SJSA1 (cell line): ENCODE data around the gene GPAM. TPM values are rescaled to one million over a fixed set of nuclear protein-coding genes. Genes with fewer than 3 reads are reported as not detected.

Source experiments
- DNase-seq, 2 experiments: peaks; one replicate each; pipeline ENCODE4 v3.0.0-alpha.2; 2015 to 2020; ENCODE audit warnings: low spot score in 2 of 2, low read depth in 1 of 2
- H3K27ac ChIP-seq: fragments of 250-450 bp; sonication (Bioruptor Pico); 2 replicates; pipeline ENCODE4 v1.5.1; 2020; ENCODE audit warnings: mild to moderate bottlenecking, moderate library complexity
- H3K27me3 ChIP-seq: fragments of 250-450 bp; sonication (Bioruptor Pico); replicated peaks from 2 replicates; pipeline ENCODE4 v1.5.1; 2020; ENCODE audit warnings: mild to moderate bottlenecking, moderate library complexity
- H3K36me3 ChIP-seq: fragments of 250-450 bp; sonication (Bioruptor Pico); 2 replicates; pipeline ENCODE4 v1.5.1; 2020; ENCODE audit warnings: mild to moderate bottlenecking
- H3K4me1 ChIP-seq: fragments of 250-450 bp; sonication (Bioruptor Pico); replicated peaks from 2 replicates; pipeline ENCODE4 v1.6.1; 2021; ENCODE audit warnings: mild to moderate bottlenecking
- H3K4me3 ChIP-seq: fragments of 250-450 bp; sonication (Bioruptor Pico); 2 replicates; pipeline ENCODE4 v1.5.1; 2020; ENCODE audit warnings: mild to moderate bottlenecking
- H3K9me3 ChIP-seq: fragments of 250-450 bp; sonication (Bioruptor Pico); replicated peaks from 2 replicates; pipeline ENCODE4 v1.5.1; 2020; ENCODE audit warnings: mild to moderate bottlenecking
- total RNA-seq: library from RNA; depleted of rRNA; stranded (reverse); fragments of >200 nt; shearing (Covaris generic); gene quantifications from 2 replicates; pipeline ENCODE4 v1.2.3, GENCODE V29; 2014

GPAM gene
- total RNA-seq, 1 experiment from 2014 or later = 17.1 TPM

DNA sequence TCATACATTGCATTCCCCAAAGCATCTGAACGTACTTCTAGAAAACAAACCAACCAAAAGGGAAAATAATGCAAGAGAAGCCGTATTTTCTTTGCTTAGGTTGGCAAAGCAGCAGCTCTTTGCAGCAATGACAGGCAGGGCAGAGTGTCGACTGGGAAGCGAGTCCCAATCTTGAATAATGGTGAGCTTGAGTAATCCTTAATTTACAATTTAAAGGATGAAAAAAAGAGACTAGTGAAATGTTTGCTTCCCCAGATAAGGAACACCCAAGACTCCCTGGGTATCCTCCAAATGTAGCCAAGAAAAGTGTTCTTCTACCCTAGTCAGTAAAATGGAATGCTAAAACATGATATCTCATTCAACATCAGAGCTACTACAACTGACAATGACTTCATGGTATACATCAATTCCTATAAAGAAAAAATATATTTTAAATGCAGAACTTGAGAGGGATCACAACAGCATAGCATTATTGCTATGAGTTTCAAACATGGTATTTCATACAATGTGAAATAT lies 32.0 kb downstream of the GPAM start:
- no peak for DNase-seq
- Histone ChIP-seq H3K27me3 (no peaks in the 10 kb centered on the region), H3K9me3 (no peaks in the 10 kb centered on the region), H3K27ac (no peak overlapping the region), H3K4me3 (no peak overlapping the region), H3K36me3 (peaks cover 41% of the 10 kb centered on the region), H3K4me1 (no peaks in the 10 kb centered on the region)

- no peak overlapping the region for H3K4me3 ChIP-seq
- DNase-seq = no peak
- no peak overlapping the region for H3K27ac ChIP-seq
- no peaks in the 10 kb centered on the region for H3K4me1 ChIP-seq
- H3K36me3 ChIP-seq = peaks cover 20% of the 10 kb centered on the region
- no peaks in the 10 kb centered on the region for H3K9me3 ChIP-seq
- no peaks in the 10 kb centered on the region for H3K27me3 ChIP-seq
Observed at GRCh38 chr10:112148331-112148730, 35.2 kb downstream of the GPAM start.

GRCh38 chr10:112146799-112147198 lies 36.8 kb downstream of the GPAM start:
- no peak overlapping the region for H3K4me3 ChIP-seq
- no peak overlapping the region for H3K27ac ChIP-seq
- DNase-seq = no peak
- no peaks in the 10 kb centered on the region for H3K4me1 ChIP-seq
- H3K9me3 ChIP-seq = no peaks in the 10 kb centered on the region
- 0 out of 2 replicates have a peak, but pooled peaks cover 7% of the 10 kb centered on the region for H3K36me3 ChIP-seq
- no peaks in the 10 kb centered on the region for H3K27me3 ChIP-seq

- DNase-seq = no peak
- Histone ChIP-seq H3K4me3 (no peak overlapping the region), H3K36me3 (peaks cover 3% of the 10 kb centered on the region; the same call in 1 of the 2 replicates), H3K27ac (no peak overlapping the region), H3K4me1 (no peaks in the 10 kb centered on the region), H3K9me3 (no peaks in the 10 kb centered on the region), H3K27me3 (no peaks in the 10 kb centered on the region)
Observed at GRCh38 chr10:112145263-112145662, 38.3 kb downstream of the GPAM start.

DNA sequence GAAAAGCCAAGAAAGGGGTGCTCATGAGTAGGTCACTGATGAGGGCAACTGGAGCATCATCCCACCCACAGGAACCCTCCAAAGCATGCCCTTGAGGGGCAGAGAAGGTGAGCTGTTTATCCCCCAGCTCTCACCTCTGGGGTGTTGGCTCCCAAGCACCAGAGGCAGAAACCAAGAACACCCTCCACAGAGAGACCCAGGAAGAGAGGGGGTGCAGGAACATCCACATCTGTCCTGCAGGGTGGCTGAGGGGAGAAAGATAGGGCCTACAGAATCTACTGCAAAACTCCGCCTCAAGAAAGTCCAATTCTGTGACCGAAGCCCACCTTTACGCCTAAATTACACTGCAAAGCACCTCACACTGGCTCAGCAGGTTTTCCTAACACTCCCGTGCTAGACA lies 40.1 kb downstream of the GPAM start:
- Histone ChIP-seq H3K4me1 (no peaks in the 10 kb centered on the region), H3K27me3 (no peaks in the 10 kb centered on the region), H3K36me3 (no peaks in the 10 kb centered on the region; the same call in 1 of the 2 replicates), H3K27ac (no peak overlapping the region), H3K4me3 (no peak overlapping the region), H3K9me3 (no peaks in the 10 kb centered on the region)
- DNase-seq = no peak

DNA sequence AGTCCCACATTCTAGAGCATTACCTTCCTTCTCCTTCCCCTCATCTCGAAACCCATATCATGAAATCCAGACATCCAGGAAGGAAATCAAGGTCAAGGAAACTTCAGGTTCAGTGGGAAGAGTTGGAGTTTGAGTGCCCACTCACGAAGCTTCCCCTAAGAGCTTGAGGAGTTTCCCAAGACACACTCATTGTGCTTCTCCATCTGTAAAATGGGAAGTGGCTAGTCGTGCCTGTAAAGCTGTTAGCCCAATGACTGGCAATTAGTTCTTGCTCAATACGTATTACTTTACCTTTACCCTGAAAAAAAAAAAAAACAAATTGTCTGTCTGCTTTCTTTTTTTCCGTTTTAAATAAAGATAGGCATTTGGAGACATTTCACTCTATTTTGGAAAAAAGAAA lies 42.3 kb downstream of the GPAM start:
- no peak for DNase-seq
- Histone ChIP-seq H3K27me3 (no peaks in the 10 kb centered on the region), H3K36me3 (no peaks in the 10 kb centered on the region; the same call in 1 of the 2 replicates), H3K9me3 (no peaks in the 10 kb centered on the region), H3K27ac (no peak overlapping the region), H3K4me1 (no peaks in the 10 kb centered on the region), H3K4me3 (no peak overlapping the region)

DNA sequence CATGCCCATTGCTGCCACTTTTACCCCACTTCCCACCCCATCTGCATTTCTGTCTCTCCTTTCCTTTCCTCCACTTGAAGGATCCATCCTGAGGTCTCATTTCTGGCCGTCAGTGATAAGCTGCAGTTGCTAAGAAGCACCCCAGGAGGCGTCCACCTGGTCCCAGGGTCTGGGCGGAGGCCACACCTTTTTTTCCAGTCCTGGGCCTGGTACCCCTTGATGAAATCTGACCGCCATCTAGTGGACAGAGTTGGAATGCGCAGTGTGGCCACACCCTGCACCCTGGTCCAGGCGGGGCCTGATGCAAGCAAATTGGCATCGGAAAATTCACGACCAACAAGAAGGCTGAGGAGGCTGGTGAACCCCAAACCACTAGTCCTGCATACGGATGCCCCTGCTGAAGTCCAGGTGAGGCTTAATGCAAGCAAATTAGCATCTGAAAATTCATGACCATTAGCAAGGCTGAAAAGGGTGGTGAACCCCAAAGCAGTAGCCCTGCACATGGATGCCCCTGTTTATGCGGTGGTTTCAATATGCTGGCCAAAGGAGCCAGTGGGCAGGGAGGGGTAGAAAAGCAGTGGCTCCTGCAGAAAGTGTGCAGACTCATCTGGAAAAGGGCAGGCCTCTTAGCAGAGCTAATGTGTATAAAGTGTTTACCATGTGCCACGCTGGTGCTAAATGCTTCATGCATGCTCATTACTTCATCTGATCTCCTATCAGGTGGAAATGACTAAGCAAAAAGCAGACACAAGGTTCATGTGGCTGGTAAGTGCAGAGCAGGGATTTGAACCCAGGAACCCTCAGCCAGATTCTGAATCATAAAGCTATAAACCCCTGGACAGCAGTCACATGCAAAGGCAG lies 43.2 kb downstream of the GPAM start:
- no peaks in the 10 kb centered on the region for H3K9me3 ChIP-seq
- H3K36me3 ChIP-seq = no peaks in the 10 kb centered on the region; the same call in 1 of the 2 replicates
- DNase-seq = peak; percentile 36 to 84
- no peaks in the 10 kb centered on the region for H3K4me1 ChIP-seq
- no peak overlapping the region for H3K27ac ChIP-seq
- H3K4me3 ChIP-seq = no peak overlapping the region
- H3K27me3 ChIP-seq = no peaks in the 10 kb centered on the region

DNA sequence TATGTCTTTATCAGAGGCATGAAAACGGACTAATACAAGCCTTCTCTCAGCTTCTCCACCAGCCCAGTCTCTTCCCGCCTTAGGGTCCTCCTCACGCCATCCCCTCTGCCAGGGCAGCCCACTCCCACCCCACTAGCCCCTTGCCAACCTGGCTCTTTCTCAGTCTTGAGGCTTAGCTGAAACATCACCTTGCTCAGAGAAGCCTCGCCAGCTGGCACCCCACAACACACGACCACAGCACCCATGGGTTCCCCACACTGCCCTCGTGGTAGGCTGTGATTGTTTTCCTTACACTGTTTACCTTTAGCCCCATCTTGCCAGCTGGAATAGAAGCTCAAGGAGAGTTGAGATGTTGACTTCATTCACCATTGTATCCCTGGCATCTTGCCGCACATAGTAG lies 44.4 kb downstream of the GPAM start:
- Histone ChIP-seq H3K4me1 (no peaks in the 10 kb centered on the region), H3K36me3 (no peaks in the 10 kb centered on the region; the same call in 1 of the 2 replicates), H3K27me3 (no peaks in the 10 kb centered on the region), H3K27ac (no peak overlapping the region), H3K4me3 (no peak overlapping the region), H3K9me3 (no peaks in the 10 kb centered on the region)
- DNase-seq = no peak

DNA sequence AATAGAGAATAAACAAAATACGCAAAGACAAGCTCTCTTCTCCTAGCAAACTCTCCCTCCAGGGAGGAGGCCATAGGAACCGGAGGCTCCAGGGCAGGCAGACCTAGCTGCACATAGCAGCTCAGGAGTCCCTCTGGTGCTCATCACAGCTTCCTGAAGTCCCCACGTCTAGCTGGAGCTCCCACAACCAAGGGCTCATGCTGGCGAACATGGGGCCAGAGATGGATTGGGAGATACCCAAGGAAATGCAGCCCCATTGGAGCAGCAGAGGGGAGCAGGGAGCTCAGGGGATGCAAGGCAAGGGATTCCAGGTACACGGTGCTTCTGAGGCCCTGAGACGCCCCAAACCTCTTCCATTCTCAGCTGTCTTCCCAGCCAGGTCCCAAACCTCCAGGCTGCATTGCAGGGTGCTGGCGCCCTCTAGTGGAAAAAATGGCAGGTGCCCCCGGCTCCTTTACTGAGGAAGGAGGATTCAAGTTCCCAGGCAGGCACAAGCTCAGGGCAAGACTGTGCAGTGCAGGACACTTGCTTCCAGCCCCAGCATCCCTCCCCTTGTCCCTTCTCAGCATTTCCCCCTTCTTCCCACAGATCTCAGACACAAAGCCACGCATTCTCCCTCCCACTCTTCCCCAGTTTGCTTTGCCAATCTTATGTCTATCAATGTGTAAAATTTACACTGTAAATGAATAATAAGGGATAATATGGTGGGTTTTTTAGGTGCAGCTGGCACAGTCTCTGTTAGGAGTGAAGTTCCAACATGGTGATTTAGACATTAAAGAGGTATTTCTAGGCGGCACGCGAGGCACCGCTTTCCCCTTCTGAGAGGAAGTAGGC lies 46.2 kb downstream of the GPAM start:
- peak; percentile 56 to 74 for DNase-seq

GRCh38 chr10:112136486-112137153 lies 46.9 kb downstream of the GPAM start:
- no peaks in the 10 kb centered on the region for H3K4me1 ChIP-seq
- no peaks in the 10 kb centered on the region; the same call in 1 of the 2 replicates for H3K36me3 ChIP-seq
- no peak for DNase-seq
- no peak overlapping the region for H3K4me3 ChIP-seq
- H3K27me3 ChIP-seq = no peaks in the 10 kb centered on the region
- H3K27ac ChIP-seq = no peak overlapping the region
- H3K9me3 ChIP-seq = no peaks in the 10 kb centered on the region

More for the DNA sequence above, 46.2 kb downstream of the GPAM start:
- no peaks in the 10 kb centered on the region for H3K4me1 ChIP-seq
- no peaks in the 10 kb centered on the region for H3K27me3 ChIP-seq
- H3K27ac ChIP-seq = no peak overlapping the region
- no peaks in the 10 kb centered on the region for H3K9me3 ChIP-seq
- H3K36me3 ChIP-seq = no peaks in the 10 kb centered on the region; the same call in 1 of the 2 replicates
- no peak overlapping the region for H3K4me3 ChIP-seq

GRCh38 chr10:112135604-112136003 lies 48.0 kb downstream of the GPAM start:
- no peaks in the 10 kb centered on the region for H3K9me3 ChIP-seq
- H3K36me3 ChIP-seq = no peaks in the 10 kb centered on the region; the same call in 1 of the 2 replicates
- H3K27ac ChIP-seq = no peak overlapping the region
- DNase-seq = no peak
- no peaks in the 10 kb centered on the region for H3K27me3 ChIP-seq
- no peaks in the 10 kb centered on the region for H3K4me1 ChIP-seq
- no peak overlapping the region for H3K4me3 ChIP-seq

DNA sequence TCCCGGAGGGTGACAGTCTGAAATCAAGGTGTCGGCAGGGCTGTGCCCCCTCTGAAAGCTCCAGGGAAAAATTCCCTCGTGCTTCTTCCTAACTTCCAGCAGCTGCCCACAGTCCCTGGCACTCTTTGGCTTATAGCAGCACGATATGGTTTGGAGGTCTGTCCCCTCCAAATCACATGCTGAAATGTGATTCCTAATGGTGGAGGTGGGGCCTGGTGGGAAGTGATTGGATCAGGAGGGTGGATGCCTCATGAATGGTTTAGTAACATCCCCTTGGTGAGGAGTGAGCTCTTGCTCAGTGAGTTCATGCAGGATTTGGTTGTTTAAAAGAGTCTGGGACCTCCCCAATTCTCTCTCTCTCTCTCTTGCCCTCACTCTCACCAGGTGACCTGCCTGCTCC lies 51.1 kb downstream of the GPAM start:
- no peak for DNase-seq
- no peaks in the 10 kb centered on the region for H3K4me1 ChIP-seq
- no peaks in the 10 kb centered on the region for H3K27me3 ChIP-seq
- H3K36me3 ChIP-seq = no peaks in the 10 kb centered on the region
- H3K27ac ChIP-seq = no peak overlapping the region
- no peaks in the 10 kb centered on the region for H3K9me3 ChIP-seq
- H3K4me3 ChIP-seq = no peak overlapping the region

DNA sequence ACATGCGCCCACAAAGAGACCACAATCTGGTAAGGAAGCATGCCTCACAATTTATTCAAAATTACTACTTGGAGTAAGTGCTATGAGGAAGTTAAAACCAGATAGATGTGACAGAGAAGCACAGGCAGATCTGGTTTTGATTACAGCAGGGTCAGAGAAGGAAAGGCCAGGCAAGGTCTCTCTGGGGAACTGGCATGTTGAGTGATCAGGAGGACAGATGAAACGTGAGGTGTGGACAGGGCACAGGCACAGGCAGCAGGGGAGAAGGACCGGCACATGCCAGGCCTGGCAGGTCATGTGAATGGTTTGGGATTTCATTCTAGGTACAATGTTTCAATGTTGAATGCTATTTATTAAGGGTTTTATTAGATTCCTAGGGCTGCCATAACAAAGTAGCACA lies 51.6 kb downstream of the GPAM start:
- H3K27me3 ChIP-seq = no peaks in the 10 kb centered on the region
- H3K4me1 ChIP-seq = no peaks in the 10 kb centered on the region
- no peak for DNase-seq
- no peak overlapping the region for H3K4me3 ChIP-seq
- no peaks in the 10 kb centered on the region for H3K36me3 ChIP-seq
- H3K27ac ChIP-seq = no peak overlapping the region
- no peaks in the 10 kb centered on the region for H3K9me3 ChIP-seq
